Measurements from ENCODE around the gene NCOA7.

DNA sequence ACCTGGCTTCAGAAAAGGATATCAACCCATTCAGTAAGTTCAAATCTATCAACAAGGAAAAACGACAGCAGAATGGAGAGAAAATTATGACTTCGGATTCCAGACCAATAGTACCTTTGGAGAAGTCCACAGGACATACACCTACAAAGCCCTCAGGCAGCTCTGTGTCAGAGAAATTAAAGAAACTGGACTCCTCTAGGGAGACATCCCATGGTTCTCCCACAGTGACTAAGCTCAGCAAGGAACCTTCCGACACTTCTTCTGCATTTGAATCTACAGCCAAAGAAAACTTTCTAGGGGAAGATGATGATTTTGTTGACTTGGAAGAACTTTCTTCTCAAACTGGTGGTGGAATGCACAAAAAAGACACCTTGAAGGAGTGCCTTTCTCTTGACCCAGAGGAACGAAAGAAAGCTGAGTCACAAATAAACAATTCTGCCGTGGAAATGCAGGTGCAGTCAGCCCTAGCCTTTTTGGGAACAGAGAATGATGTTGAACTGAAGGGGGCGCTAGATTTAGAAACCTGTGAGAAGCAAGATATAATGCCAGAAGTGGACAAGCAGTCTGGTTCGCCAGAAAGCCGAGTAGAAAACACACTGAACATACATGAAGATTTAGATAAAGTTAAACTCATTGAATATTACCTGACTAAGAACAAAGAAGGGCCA is 98.4 kb downstream of the NCOA7 start:
- TF ChIP-seq, protein P1, sequence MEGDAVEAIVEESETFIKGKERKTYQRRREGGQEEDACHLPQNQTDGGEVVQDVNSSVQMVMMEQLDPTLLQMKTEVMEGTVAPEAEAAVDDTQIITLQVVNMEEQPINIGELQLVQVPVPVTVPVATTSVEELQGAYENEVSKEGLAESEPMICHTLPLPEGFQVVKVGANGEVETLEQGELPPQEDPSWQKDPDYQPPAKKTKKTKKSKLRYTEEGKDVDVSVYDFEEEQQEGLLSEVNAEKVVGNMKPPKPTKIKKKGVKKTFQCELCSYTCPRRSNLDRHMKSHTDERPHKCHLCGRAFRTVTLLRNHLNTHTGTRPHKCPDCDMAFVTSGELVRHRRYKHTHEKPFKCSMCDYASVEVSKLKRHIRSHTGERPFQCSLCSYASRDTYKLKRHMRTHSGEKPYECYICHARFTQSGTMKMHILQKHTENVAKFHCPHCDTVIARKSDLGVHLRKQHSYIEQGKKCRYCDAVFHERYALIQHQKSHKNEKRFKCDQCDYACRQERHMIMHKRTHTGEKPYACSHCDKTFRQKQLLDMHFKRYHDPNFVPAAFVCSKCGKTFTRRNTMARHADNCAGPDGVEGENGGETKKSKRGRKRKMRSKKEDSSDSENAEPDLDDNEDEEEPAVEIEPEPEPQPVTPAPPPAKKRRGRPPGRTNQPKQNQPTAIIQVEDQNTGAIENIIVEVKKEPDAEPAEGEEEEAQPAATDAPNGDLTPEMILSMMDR (IDR thresholded peaks at IDR 0.05; ENCODE audit: borderline replicate concordance, extremely low read depth, low read length, poor library complexity, severe bottlenecking): peak; percentile 50
- no peak for TF ChIP-seq EZH2 (IDR thresholded peaks at IDR 0.05; ENCODE audit: borderline replicate concordance, low read depth, low read length, severe bottlenecking)

Measured in DND-41 (cell line).